NCI-H1417 treated with DMSO at 0.1 percent for 48 hours (cell line): ENCODE measurements around the gene TMX4.

Experiments used
- DNase-seq: peaks from one replicate; lab custom pipeline; 2025; lab: John Stamatoyannopoulos, UW

The TMX4 gene

DNA sequence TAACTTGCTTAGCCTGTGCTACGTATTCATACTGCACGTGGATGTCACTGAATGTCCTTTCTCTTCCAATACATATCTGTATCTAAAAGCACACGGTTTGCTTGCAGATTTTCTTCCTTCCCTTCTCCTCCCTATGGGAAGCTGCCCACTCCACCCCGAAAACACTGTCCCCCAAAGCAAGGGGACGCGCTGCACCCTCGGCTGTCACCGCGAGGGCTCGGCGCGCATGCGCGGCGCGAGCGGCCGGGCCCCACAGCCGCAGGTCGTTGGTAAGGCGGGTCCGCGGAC is 659 bp downstream of the TMX4 start:
- peak; percentile 82 for DNase-seq

DNA sequence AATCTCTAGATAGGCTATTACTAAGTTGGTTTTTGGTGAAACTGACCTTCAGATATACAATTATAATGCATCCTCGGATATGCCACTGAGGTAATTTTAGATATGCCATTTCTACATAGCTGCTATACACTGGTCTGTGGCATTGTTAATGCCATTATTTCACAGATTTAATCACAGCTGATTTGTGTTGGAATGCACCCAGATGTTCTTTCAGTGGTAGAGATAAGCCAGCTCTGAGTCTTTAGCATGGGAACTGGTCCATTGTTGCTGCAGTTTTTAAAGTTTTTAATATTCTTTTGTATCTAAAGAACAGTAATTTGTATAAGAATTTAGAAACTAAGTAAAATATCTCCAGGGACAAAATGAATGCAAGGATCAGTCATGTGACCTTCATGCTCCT is 6.8 kb downstream of the TMX4 start:
- no peak for DNase-seq

DNA sequence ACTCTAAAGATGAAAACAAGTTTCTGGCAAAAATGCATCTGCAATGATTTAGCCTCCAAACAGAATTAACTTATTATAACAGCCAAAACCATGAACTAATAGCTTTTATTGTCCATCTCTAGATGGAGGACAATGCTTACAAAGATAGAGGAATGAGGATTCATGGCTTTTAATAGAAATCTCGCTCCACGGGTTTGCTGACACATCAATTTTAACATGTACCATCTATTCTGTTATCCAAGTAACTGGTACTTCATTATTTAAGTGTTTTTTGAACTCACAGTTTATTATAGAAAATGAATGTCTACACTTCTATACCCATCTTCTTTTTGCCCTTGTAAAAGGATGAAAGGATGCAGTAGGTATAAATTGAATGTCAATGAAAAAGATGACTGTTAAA is 10.8 kb downstream of the TMX4 start:
- no peak for DNase-seq

DNA sequence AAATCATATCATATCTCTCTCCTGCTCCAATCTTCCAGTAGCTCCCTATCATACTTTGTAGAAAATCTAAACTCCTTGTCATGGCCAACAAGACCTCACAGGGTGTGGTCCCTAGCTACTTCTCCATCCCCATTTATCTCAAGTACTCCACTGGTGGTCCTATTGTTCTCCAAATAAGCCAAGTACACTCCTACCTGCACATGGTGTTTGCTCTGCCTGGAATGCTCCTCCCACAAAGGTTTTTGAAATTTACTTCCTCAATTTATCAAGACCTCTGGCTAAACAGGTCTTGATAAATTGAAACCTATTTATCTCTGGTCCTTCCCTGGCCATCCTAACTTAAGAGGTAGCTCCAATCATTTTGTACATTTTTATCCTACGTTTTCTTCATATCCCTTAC is 12.1 kb downstream of the TMX4 start:
- no peak for DNase-seq

DNA sequence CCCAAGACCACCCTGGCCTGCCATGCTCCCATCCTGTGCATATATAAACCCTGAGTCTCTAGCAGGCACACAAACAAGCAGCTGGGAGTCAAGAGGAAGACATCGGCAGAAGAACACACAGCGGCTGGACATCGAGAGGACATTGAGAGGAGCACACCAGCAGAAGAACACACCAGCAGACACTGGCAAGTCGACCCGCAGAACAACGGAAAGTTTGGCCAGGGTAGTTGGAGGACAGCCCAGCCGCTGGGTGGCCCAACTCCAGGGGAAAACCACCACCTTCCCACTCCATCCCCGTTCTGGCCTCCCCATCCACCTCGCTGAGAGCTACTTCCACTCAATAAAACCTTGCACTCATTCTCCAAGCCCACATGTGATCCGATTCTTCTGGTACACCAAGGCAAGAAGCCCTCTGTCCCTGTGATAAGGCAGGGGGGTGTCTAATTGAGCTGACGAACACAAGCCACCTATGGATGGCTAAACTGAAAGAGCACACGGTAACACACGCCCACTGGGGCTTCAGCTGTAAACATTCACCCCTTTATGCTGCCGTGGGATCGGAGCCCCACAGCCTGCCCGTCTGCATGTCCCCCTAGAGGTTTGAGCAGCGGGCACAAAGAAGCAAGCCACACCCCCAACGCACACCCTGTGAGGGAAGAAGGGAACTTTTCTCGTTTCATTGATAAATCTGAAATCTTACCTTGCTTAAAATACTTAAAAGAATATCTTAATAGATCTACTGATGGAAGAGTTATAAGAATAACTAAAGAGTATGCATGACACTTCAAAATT is 13.8 kb downstream of the TMX4 start:
- no peak for DNase-seq

DNA sequence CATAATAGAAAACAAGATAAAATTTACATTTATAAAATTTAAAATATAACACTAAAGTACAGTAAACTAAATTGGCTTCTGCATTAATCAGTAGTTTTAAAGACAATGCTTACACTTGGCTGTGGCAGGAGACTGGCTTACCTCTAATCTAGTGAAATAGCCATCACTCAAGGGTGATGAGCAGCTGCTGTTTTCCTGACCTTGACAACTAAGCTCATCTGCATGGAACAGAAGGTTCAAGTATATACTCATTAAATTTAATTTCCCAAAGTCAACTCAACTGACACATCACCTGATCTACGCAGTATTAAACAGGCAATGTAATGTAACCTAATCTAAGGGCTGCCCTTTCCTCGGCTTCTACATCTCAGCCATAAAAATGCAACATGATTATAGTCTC is 14.5 kb downstream of the TMX4 start:
- no peak for DNase-seq

DNA sequence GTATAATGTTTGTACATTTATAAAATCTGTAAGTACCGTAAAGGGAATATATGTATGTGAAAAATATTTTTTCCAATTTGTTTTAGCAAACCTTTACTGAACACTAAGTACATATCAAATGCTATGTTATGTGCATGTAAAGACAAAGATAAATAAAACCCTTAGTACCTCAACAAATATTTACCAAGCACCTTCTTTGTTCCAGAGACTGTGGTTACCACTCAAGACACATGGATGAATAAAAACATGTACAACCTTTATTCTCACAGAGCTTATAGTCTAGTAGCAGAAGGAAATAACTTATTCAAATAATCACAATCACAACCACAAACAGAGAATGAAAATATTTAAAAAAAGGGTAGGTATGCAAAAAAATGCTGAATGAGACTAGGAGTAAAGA is 17.5 kb downstream of the TMX4 start:
- DNase-seq: no peak

DNA sequence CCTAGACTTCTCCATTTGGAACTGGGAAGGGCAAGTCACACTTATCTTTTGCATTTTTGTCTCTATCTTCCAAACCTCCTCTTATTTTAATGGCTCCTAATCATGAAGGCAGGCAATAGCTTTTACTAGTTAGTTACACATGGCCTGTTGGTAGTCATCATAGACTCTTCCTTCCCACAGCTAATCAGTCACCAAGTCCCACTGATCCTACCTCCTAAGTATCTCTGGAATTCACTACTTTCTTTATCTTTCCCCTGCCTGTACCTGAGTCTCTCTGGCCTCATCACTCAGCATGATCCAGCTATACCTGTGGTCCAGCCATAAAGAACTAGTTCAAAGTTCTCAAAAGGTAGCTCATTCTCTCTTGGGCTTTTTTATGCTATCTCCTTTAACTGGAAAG is 18.8 kb downstream of the TMX4 start:
- no peak for DNase-seq

DNA sequence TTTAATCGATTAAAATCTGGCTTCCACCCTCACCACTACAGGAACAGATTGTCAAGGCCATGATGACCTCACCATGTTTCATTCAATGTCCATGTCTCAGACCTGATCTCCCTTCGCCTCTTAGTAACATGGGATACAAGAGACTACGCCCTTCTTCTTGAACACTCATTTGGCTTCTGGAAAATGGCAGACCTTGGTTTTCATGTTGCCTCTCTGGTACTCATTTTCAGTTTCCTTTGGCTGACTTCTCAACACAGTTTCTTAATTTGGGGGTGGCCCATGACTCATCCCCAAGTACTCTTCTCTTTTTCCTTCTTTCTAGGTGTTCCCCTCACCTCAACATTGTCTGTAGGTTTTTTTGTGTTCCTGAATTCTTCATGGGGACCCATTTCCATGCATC is 22.7 kb downstream of the TMX4 start:
- DNase-seq: no peak

DNA sequence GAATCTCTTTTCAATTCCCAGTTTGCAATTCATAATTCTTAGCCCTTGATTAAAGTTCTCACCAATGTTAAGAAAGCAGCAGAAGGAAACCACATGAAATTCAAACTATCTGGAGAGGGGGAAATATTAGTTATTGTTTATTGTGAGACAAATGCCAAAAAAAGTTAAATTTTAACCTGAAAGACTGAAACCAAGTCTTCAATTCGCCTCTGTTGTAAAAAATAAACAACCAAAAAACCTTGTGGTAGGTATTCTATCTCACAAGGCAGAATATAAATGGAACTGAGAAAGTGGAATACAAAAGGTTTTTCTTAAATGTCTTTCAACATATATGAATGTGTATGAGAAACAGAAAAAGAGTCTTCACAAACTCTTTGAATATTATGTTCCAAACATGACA is 24.8 kb downstream of the TMX4 start:
- DNase-seq: no peak

DNA sequence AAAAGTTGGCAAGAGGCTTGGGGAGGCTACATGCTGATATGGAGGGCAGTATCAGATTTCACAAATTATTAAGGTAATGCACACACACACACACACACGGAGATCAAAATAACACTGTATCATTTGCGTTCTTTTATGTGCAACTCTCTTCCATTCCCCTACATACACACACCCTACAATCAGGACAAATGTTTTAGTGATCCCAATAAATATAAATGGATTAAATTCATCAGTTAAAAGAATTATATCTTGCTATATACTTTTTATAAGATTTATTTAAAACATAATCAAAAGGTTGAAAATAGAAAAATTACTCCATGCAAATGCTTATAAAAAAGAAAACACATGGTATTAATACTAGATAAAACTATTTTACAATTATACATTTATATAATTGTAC is 25.9 kb downstream of the TMX4 start:
- no peak for DNase-seq

DNA sequence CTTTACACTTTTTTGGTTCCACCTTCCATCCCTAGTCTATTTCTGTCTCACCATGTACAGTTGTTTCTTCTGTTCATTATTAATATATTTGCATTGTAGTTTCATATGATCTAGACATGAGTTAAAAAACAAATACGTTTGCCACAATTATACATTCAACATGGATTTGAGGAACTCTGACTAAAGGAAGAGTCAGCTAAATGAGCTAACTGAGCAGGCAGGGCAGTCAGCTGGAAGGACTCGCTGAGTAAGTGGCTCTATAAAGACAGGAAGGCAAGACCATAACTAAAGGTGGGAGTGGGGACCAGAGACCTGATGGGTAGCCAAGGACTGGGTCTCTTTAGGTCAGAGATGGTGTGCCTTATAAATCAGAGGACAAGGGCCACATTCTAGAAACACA is 26.3 kb downstream of the TMX4 start:
- DNase-seq: no peak

DNA sequence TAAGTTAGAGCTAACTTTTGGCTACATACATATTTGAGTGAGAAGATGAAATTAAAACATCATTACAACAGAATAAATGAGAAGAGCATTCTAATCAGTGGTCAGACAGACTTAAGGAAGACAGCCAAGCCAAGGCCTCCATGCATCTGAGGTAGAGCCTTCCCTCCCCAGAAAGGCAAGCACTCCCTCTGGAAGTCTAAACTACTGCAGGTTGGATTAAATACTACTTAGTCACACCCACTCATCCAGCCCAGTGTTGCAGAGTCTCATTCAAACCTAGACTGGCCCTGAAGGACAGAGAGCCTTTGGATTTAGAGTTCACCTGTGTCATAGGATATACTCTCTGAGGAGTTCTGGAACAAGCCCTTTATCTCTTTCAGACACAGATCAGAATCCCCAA is 29.2 kb downstream of the TMX4 start:
- DNase-seq: no peak

DNA sequence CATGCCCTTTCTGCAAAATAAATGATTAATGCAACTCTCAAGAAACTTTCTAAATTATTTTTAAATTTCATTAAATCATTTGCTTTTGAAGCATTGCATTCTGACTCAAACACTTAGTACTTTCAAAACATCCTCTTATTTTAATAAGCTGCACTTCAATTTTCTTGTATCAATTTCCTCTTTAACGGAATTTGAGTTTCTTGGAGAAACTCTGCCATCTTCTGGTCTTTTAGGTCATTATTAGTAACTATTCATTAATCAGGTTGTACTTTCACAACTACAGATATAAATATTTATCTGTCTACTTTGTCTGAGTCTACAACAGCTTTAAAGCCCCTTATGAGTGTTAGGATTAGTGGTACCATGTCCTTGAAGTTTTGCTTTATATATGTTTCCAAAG is 30.2 kb downstream of the TMX4 start:
- no peak for DNase-seq

DNA sequence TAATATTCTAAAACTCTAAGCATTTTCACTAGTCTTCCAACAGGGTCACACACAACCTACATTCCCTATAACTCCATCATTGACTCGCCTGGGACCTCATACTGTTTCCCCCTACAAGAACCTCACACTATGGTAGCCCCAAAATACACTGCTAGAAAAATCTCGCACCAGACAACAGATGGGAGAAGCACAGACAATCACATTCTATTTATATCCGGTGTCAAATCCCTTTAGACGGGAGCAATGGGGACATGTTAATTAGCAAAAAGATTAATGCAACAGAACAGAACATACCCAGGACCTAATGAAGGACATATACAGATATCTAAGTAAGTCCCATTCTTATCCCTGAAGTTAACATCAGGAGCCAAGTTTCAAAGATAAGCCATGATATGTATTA is 33.6 kb downstream of the TMX4 start:
- no peak for DNase-seq

DNA sequence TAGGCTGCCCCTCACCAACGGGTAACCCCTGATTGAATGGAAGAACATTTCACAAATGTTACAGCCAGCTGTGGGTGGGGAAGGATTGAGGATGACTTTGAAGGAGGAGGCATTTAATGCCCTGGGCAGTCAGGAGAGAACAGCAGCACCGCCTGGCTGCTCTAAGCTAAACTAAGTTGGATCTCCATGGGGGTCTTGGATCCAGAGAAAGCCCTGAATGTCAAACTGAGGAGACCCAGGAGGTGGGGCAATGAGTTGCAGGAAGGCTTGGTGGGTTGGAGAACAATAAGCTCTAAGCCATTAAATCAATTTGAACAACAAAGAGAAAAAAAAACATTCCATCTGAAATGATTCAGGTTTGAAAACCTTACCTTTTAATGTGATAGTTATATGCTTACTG is 35.4 kb downstream of the TMX4 start:
- no peak for DNase-seq

DNA sequence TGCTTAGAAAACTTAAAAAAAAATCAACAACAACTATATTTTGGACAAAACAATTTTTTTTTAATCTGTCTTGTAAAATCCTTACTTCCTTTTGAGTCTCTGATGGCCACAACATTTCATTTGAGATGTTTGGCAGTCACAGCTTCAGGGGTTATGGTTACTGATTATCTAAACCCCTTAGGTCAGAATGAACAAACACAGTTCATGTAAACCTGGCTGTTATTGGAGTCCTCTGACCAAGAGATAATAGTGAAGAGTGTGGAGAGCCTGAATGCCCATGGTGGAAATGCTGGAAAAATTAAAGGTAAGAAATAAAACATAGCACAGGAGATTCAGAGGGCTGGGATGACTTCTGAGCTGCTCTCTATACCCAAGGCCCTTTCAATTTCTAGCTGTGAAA is 38.2 kb downstream of the TMX4 start:
- DNase-seq: no peak

DNA sequence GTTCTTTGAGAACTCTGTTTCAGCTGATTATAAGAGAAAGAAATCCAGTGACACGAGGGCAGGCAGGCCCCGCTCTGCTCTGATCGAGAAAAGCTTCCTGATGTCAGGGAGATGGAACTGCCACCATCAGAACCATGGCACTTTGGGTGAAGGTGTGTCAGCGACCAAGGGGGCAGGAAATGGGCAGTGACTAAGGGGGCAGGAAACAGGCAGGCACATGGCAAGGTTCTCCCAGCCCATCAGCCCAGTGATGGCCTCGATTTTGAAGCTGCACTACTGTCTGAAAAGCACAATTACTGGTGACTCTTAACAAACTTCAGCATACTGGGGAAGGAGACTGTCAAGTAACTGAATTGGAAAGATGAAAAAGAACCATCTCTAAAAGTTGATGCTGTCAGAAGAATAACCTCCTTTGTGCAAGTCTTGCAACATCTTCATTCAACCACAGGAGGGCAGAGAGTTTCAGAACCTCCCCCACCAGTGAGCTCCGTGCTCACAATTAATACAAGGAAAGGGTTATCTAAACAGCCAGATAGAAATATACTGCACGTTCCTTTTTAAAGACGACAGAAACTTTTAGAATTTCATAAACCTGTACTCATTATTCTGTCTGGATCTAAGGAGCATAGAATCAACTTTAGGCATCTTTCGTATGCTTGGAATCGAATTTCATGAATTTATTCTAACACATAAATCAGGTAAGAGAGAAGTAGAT is 39.1 kb downstream of the TMX4 start:
- no peak for DNase-seq

DNA sequence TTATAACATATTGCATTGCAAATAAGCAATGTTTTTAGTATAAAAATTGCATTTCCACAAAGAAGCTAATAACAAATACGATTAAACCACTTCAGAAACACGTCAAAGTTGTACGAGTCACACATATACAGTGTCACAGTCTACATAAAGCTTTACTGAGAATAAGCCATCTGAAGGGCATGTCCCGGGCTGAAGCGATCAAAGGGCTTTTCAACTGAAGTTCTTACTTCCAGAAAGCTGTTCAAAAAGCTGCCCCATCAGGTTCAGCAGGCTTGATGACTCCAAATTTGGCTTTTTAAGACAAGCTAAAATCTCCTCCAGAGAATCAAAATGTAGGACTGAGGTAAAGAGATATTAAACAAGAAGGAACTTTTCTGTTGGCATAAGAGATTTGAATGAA is 41.9 kb downstream of the TMX4 start:
- DNase-seq: no peak

DNA sequence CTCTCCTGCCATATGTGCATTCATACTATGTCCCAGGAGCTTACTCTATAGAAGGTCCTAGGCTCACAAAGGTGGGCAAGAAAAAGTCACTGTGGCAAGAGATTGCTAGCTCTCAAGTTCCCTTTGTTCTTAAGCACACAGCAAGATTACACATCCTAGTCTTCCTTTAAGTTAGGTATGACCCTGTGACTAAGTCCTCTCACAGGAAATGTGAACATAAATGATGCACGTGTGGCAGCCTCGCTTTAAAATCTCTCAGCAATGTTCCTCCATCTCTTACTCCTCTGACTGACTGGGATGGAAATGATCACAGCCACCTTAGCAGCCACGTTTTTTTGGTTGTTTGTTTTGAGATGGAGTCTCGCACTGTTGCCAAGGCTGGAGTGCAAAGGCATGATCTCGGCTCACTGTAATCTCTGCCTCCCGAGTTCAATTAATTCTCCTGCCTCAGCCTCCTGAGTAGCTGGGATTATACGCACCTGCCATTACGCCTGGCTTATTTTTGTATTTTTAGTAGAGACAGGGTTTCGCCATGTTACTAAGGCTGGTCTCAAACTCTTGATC is 43.6 kb downstream of the TMX4 start:
- no peak for DNase-seq

DNA sequence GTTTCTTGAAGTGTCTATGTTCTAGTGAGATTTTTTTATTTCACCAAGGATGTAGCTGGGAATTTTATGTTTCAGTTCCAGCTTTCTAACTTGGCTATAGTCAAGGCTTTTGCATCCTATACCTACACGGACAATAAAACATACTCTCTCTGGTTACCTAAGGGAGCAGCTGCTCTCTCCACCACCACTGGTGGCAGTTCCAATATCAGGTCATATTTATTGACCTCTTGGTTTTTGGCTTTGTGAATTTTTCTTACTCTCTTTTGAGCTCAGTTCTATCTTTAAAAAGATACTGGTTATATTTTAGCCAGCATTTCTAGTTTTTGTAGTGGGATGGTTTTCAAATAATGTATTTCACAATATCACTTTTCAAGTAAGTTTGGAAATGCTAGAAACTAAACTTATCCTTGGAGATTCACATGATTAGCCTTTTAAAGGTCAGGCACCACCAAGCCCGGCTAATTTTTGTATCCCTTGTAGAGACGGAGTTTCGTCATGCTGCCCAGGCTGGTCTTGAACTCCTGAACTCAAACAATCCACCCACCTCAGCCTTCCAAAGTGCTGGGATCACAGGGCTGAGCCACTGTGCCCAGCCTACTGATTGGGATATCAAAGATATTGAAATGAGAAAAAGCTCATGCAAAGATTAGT is 44.7 kb downstream of the TMX4 start:
- no peak for DNase-seq

DNA sequence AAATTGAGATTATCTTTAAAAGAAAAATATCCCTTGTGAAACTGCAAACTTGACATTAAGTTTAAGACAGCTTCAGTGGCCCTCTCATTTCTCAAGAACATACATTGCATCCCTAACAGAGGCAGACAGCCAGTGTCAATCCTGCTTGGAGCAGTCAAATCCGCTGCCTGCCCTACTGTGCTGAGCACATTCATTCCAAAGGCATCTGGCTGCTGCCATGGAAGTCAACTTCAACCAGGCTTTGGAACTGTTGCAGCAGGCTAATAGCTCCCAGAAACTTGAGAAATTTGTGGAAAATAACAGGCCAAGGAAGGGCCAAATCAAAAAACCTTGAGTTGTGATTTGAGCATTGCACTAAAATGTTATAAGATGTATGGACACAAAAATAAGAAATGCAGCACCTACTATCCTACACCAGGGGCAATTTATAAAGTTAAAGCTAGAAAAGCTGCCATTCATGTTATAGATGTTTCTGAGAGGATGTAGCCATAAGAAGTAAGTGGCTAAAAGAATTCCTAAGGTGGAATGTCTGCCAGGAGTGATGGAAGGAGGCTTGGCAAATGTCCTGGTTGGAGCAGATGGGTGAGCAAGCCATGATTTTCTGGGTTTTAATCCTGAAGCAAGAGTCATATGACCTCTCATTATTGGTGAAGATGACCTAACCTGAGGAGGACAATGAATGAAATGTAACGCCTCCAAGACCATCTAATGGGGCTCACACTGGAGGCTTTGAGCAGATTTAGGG is 47.9 kb downstream of the TMX4 start:
- DNase-seq: no peak
